Measurements from ENCODE around the gene OSBPL2.

The OSBPL2 gene

GRCh38 chr20:62222972-62223371 is 15.3 kb upstream of the OSBPL2 start:
- no peak for DNase-seq

- no peak for DNase-seq
These were observed 14.8 kb upstream of the OSBPL2 start for GRCh38 chr20:62223571-62223970.

GRCh38 chr20:62224113-62224855 is 14.0 kb upstream of the OSBPL2 start:
- DNase-seq: no peak

- no peak for DNase-seq
These were observed 13.3 kb upstream of the OSBPL2 start for GRCh38 chr20:62225026-62225425.

GRCh38 chr20:62225820-62226635 is 12.3 kb upstream of the OSBPL2 start:
- DNase-seq: no peak

GRCh38 chr20:62226707-62227590 is 11.4 kb upstream of the OSBPL2 start:
- no peak for DNase-seq

GRCh38 chr20:62227591-62227976 is 10.7 kb upstream of the OSBPL2 start:
- DNase-seq: no peak

GRCh38 chr20:62227977-62228958 is 10.1 kb upstream of the OSBPL2 start:
- no peak for DNase-seq

GRCh38 chr20:62228982-62229545 is 9.3 kb upstream of the OSBPL2 start:
- DNase-seq: no peak

- DNase-seq: no peak
These were observed 8.7 kb upstream of the OSBPL2 start for GRCh38 chr20:62229667-62230066.

GRCh38 chr20:62230276-62230675 is 8.0 kb upstream of the OSBPL2 start:
- DNase-seq: no peak

- DNase-seq: no peak
These were observed 7.6 kb upstream of the OSBPL2 start for GRCh38 chr20:62230696-62231095.

- DNase-seq: no peak
These were observed 7.0 kb upstream of the OSBPL2 start for GRCh38 chr20:62231292-62231691.

- no peak for DNase-seq
These were observed 6.1 kb upstream of the OSBPL2 start for GRCh38 chr20:62232194-62232593.

GRCh38 chr20:62232770-62233645 is 5.3 kb upstream of the OSBPL2 start:
- no peak for DNase-seq

- no peak for DNase-seq
These were observed 4.6 kb upstream of the OSBPL2 start for GRCh38 chr20:62233684-62234083.

- no peak for DNase-seq
These were observed 4.0 kb upstream of the OSBPL2 start for GRCh38 chr20:62234339-62234738.

- no peak for DNase-seq
These were observed 3.1 kb upstream of the OSBPL2 start for GRCh38 chr20:62235001-62235776.

- DNase-seq: no peak
These were observed 2.6 kb upstream of the OSBPL2 start for GRCh38 chr20:62235777-62236157.

- no peak for DNase-seq
These were observed 2.1 kb upstream of the OSBPL2 start for GRCh38 chr20:62236200-62236599.

All from central memory CD4-positive, alpha-beta T cell (primary cell).